GM23248 (cell line): ENCODE measurements around the gene NAALAD2. TPM values are rescaled to one million over a fixed set of nuclear protein-coding genes. Genes with fewer than 3 reads are reported as not detected.
"Not testable (repeated sequence)": the region's sequence is repeated elsewhere in the genome, so short reads cannot be mapped to it uniquely, and the experiment has no call there.

ENCODE experiments used
- DNase-seq: peaks from one replicate; pipeline ENCODE4 v3.0.0-alpha.2; 2015
- H2AFZ ChIP-seq: fragments of 200-600 bp; sonication (generic); 2 replicates; pipeline ENCODE4 v1.6.1; 2016; ENCODE audit warnings: antibody characterized with exemption
- H3F3A ChIP-seq: fragments of 200-600 bp; sonication (generic); 2 replicates; pipeline ENCODE4 v1.6.1; 2016; ENCODE audit warnings: mild to moderate bottlenecking, antibody characterized with exemption, mixed run types; ENCODE audit not compliant: insufficient read depth
- H3K27ac ChIP-seq: fragments of 200-600 bp; sonication (generic); 2 replicates; pipeline ENCODE4 v1.5.1; 2016; ENCODE audit warnings: mild to moderate bottlenecking
- H3K27me3 ChIP-seq: fragments of 200-600 bp; sonication (generic); replicated peaks from 2 replicates; pipeline ENCODE4 v1.6.1; 2016; ENCODE audit warnings: mild to moderate bottlenecking; ENCODE audit not compliant: insufficient read depth
- H3K36me3 ChIP-seq: fragments of 200-600 bp; sonication (generic); 2 replicates; pipeline ENCODE4 v1.6.1; 2016; ENCODE audit warnings: low read depth, mild to moderate bottlenecking
- H3K4me1 ChIP-seq: fragments of 200-600 bp; sonication (generic); 2 replicates; pipeline ENCODE4 v1.6.1; 2016; ENCODE audit warnings: mild to moderate bottlenecking; ENCODE audit not compliant: insufficient read depth
- H3K4me2 ChIP-seq: fragments of 200-600 bp; sonication (generic); one replicate; pipeline ENCODE4 v1.6.1; 2016; ENCODE audit warnings: mild to moderate bottlenecking; ENCODE audit not compliant: unreplicated experiment
- H3K4me3 ChIP-seq: fragments of 200-600 bp; sonication (generic); 2 replicates; pipeline ENCODE4 v1.5.1; 2016; ENCODE audit warnings: mild to moderate bottlenecking
- H3K79me2 ChIP-seq: fragments of 200-600 bp; sonication (generic); 2 replicates; pipeline ENCODE4 v1.6.1; 2016; ENCODE audit warnings: mild to moderate bottlenecking; ENCODE audit not compliant: insufficient read depth
- H3K9ac ChIP-seq: fragments of 200-600 bp; sonication (generic); 2 replicates; pipeline ENCODE4 v1.6.1; 2016; ENCODE audit warnings: mild to moderate bottlenecking
- H3K9me2 ChIP-seq: fragments of 200-600 bp; sonication (generic); 2 replicates; pipeline ENCODE4 v1.6.1; 2016; ENCODE audit warnings: mixed run types, mild to moderate bottlenecking, moderate library complexity; ENCODE audit not compliant: insufficient read depth
- H3K9me3 ChIP-seq: fragments of 200-600 bp; sonication (generic); one replicate; pipeline ENCODE4 v1.6.1; 2017; ENCODE audit warnings: low read depth
- H4K20me1 ChIP-seq: fragments of 200-600 bp; sonication (generic); 2 replicates; pipeline ENCODE4 v1.6.0; 2016; ENCODE audit not compliant: insufficient read depth
- EZH2 ChIP-seq: fragments of 200-600 bp; sonication (generic); IDR thresholded peaks from 2 replicates; pipeline ENCODE4 v1.6.1; 2018; ENCODE audit warnings: antibody characterized with exemption, mild to moderate bottlenecking; ENCODE audit not compliant: insufficient read depth, poor library complexity, severe bottlenecking
- EZH2phosphoT487 ChIP-seq: fragments of 200-600 bp; sonication (generic); IDR thresholded peaks from 2 replicates; pipeline ENCODE4 v1.6.1; 2018; ENCODE audit warnings: antibody characterized with exemption, moderate library complexity, mild to moderate bottlenecking, low read depth; ENCODE audit not compliant: insufficient read depth
- WGBS, 2 experiments: methylation state at CpG; one replicate each; pipeline ENCODE4 v1.1.6; 2015 to 2017; ENCODE audit warnings: low lambda C conversion rate in 2 of 2, low coverage in 1 of 2; ENCODE audit errors: missing lambda C conversion rate in 2 of 2; 5-methylcytosine and 5-hydroxymethylcytosine counted together
- in situ Hi-C: fragments of 300-500 bp; cut with MboI; formaldehyde crosslinking; loops from 2 replicates; pipeline ENCODE4 v1.15.0; 2020
- polyA plus RNA-seq: library from polyadenylated mRNA; unstranded; fragments of >200 nt; fragmentation: Nextera tagmentation; extraction: Ambion mirVana; gene quantifications from 2 replicates; pipeline ENCODE4 v1.2.1, GENCODE V29; 2016
- total RNA-seq: library from RNA; depleted of rRNA; stranded (reverse); fragments of >200 nt; shearing (Covaris generic); gene quantifications from 2 replicates; pipeline ENCODE4 v1.2.3, GENCODE V29; 2014

Gene NAALAD2
- total and polyA plus RNA-seq, 2 experiments from 2014 or later = 0.23 to 0.76 TPM

- in situ Hi-C loops = no loop called here
- Histone ChIP-seq H3K27me3 (no peaks in the 10 kb centered on the region), H3K79me2 (no peaks in the 10 kb centered on the region), H3K4me2 (no peak overlapping the region), H2AFZ (no peak overlapping the region), H3K9me3 (no peaks in the 10 kb centered on the region), H3F3A (peaks cover 23% of the 10 kb centered on the region), H3K27ac (no peak overlapping the region), H4K20me1 (no peaks in the 10 kb centered on the region), H3K4me3 (no peak overlapping the region), H3K9me2 (no peaks in the 10 kb centered on the region), H3K36me3 (peaks cover 64% of the 10 kb centered on the region), H3K9ac (no peak overlapping the region), H3K4me1 (peaks cover 10% of the 10 kb centered on the region)
- TF ChIP-seq EZH2 = no peak
- 96 to 97% methylated on average over 3 of the region's 3 CpGs for WGBS, 2 experiments
- DNase-seq = no peak
Measured at GRCh38 chr11:90202342-90202741, 67.9 kb downstream of the NAALAD2 start.

GRCh38 chr11:90204407-90204806 lies 69.9 kb downstream of the NAALAD2 start:
- H3K4me3 ChIP-seq = no peak overlapping the region
- WGBS, 2 experiments = 90 to 92% methylated on average over 13 of the region's 13 CpGs
- no peak overlapping the region for H3K9ac ChIP-seq
- H3K27me3 ChIP-seq = no peaks in the 10 kb centered on the region
- H3F3A ChIP-seq = peaks cover 24% of the 10 kb centered on the region
- no peaks in the 10 kb centered on the region for H3K9me3 ChIP-seq
- in situ Hi-C loops = no loop called here
- H2AFZ ChIP-seq = no peak overlapping the region
- H3K36me3 ChIP-seq = peaks cover 61% of the 10 kb centered on the region
- TF ChIP-seq EZH2phosphoT487 = no peak
- TF ChIP-seq EZH2 = no peak
- 0 out of 2 replicates have a peak, but pooled peaks cover 7% of the 10 kb centered on the region for H3K79me2 ChIP-seq
- H3K9me2 ChIP-seq = no peaks in the 10 kb centered on the region
- H3K4me1 ChIP-seq = peaks cover 10% of the 10 kb centered on the region
- no peaks in the 10 kb centered on the region for H4K20me1 ChIP-seq
- DNase-seq = no peak
- no peak overlapping the region for H3K27ac ChIP-seq
- no peak overlapping the region for H3K4me2 ChIP-seq

- H3K9me2 ChIP-seq = no peaks in the 10 kb centered on the region
- peaks cover 66% of the 10 kb centered on the region for H3K36me3 ChIP-seq
- peaks cover 24% of the 10 kb centered on the region for H3F3A ChIP-seq
- 0 out of 2 replicates have a peak overlapping the region, but pooled peaks have one; percentile 19 for H2AFZ ChIP-seq
- TF ChIP-seq EZH2phosphoT487 = no peak
- peaks cover 10% of the 10 kb centered on the region for H3K4me1 ChIP-seq
- H3K4me2 ChIP-seq = no peak overlapping the region
- in situ Hi-C loops = no loop called here
- no peaks in the 10 kb centered on the region for H3K27me3 ChIP-seq
- H4K20me1 ChIP-seq = no peaks in the 10 kb centered on the region
- H3K4me3 ChIP-seq = no peak overlapping the region
- no peaks in the 10 kb centered on the region for H3K9me3 ChIP-seq
- 15 to 19% methylated on average over 3 of the region's 3 CpGs for WGBS, 2 experiments
- H3K79me2 ChIP-seq = peaks cover 13% of the 10 kb centered on the region; the same call in 1 of the 2 replicates
- DNase-seq = peak; percentile 69
- peak overlapping the region; percentile 52 for H3K27ac ChIP-seq
- peak overlapping the region; percentile 30; the same call in 1 of the 2 replicates for H3K9ac ChIP-seq
Measured at GRCh38 chr11:90204832-90205646, 70.6 kb downstream of the NAALAD2 start.

- in situ Hi-C loops = not testable (repeated sequence)
Measured at GRCh38 chr11:90207992-90208391, 73.5 kb downstream of the NAALAD2 start.

More at GRCh38 chr11:90207992-90208391, 73.5 kb downstream of the NAALAD2 start:
- H3K27ac ChIP-seq, H3K9ac ChIP-seq, H3K4me3 ChIP-seq, DNase-seq, H3K9me3 ChIP-seq, H3K9me2 ChIP-seq, H3K4me2 ChIP-seq, H3K27me3 ChIP-seq, H4K20me1 ChIP-seq, H2AFZ ChIP-seq, H3K4me1 ChIP-seq: not testable (repeated sequence)
- 93 to 95% methylated on average over 10 of the region's 10 CpGs for WGBS, 2 experiments
- Histone ChIP-seq H3K79me2 (peaks cover 40% of the 10 kb centered on the region), H3F3A (peaks cover 24% of the 10 kb centered on the region), H3K36me3 (peaks cover 59% of the 10 kb centered on the region)
